HL-60/S4 treated with phorbol 12-myristate 13-acetate at 8.2 ng/mL for 4 days and 3 days (cell line): ENCODE results near the gene EXOC7.

ENCODE experiments used
- in situ Hi-C: fragments of 300-500 bp; cut with MboI; formaldehyde crosslinking; loops from 2 replicates; pipeline ENCODE4 v1.15.0; 2022; ENCODE audit warnings: low sequenced_read_pairs

Gene EXOC7

GRCh38 chr17:76122431-76123190 is 19.0 kb upstream of the EXOC7 start:
- in situ Hi-C loops: loop anchor here (5.0 to 25.0 kb wide), 2 partner anchors 110 to 160 kb away; partner anchors contain the start of gene CDK3

- in situ Hi-C loops: loop anchor here (5.0 to 25.0 kb wide), 2 partner anchors 110 to 160 kb away; partner anchors contain the start of gene CDK3
Observed at GRCh38 chr17:76121932-76122430, 18.4 kb upstream of the EXOC7 start.

- in situ Hi-C loops: loop anchor here (5.0 to 25.0 kb wide), 2 partner anchors 108 to 162 kb away; partner anchors contain the start of gene CDK3
Observed at GRCh38 chr17:76120658-76121008, 17.0 kb upstream of the EXOC7 start.

GRCh38 chr17:76119409-76120371 is 16.1 kb upstream of the EXOC7 start:
- in situ Hi-C loops: loop anchor here (5.0 to 25.0 kb wide), 2 partner anchors 107 to 163 kb away; partner anchors contain the start of gene CDK3

- in situ Hi-C loops: loop anchor here (25.0 kb wide), 1 partner anchor 103 kb away; the partner anchor contains the start of gene CDK3
Observed at GRCh38 chr17:76115138-76115754, 11.7 kb upstream of the EXOC7 start.

GRCh38 chr17:76111956-76112355 is 8.4 kb upstream of the EXOC7 start:
- in situ Hi-C loops: loop anchor here (25.0 kb wide), 1 partner anchor 100 kb away; the partner anchor contains the start of gene CDK3

GRCh38 chr17:76107509-76107908 is 3.9 kb upstream of the EXOC7 start:
- in situ Hi-C loops: loop anchor here (25.0 kb wide), 1 partner anchor 95 kb away; the partner anchor contains the start of gene CDK3

GRCh38 chr17:76106703-76107102 is 3.1 kb upstream of the EXOC7 start:
- in situ Hi-C loops: loop anchor here (25.0 kb wide), 1 partner anchor 94 kb away; the partner anchor contains the start of gene CDK3

GRCh38 chr17:76104896-76105231 is 1.3 kb upstream of the EXOC7 start:
- in situ Hi-C loops: loop anchor here (25.0 kb wide), 1 partner anchor 93 kb away; the partner anchor contains the start of gene CDK3

GRCh38 chr17:76104140-76104895 is 731 bp upstream of the EXOC7 start:
- in situ Hi-C loops: loop anchor here (25.0 kb wide), 1 partner anchor 92 kb away; the partner anchor contains the start of gene CDK3

GRCh38 chr17:76102944-76103273 is 678 bp downstream of the EXOC7 start:
- in situ Hi-C loops: loop anchor here (25.0 kb wide), 1 partner anchor 91 kb away; the partner anchor contains the start of gene CDK3

GRCh38 chr17:76097716-76098295 is 5.8 kb downstream of the EXOC7 start:
- in situ Hi-C loops: no loop called here

- in situ Hi-C loops: no loop called here
Observed at GRCh38 chr17:76095943-76096342, 7.6 kb downstream of the EXOC7 start.

- in situ Hi-C loops: no loop called here
Observed at GRCh38 chr17:76094046-76094445, 9.5 kb downstream of the EXOC7 start.

GRCh38 chr17:76092526-76093413 is 10.8 kb downstream of the EXOC7 start:
- in situ Hi-C loops: no loop called here

- in situ Hi-C loops: no loop called here
Observed at GRCh38 chr17:76091526-76092286, 11.9 kb downstream of the EXOC7 start.

GRCh38 chr17:76090517-76091129 is 13.0 kb downstream of the EXOC7 start:
- in situ Hi-C loops: no loop called here
